GM12864 (cell line): Measurements from ENCODE around the gene RXFP4.

Experiments
- DNase-seq: peaks from one replicate; pipeline ENCODE4 v3.0.0-alpha.2; 2011; ENCODE audit warnings: low read depth
- H3K4me3 ChIP-seq: 2 replicates; pipeline ENCODE4 v1.5.1; 2011; ENCODE audit warnings: mild to moderate bottlenecking, low read depth, low read length, control low read depth
- CTCF ChIP-seq: IDR thresholded peaks from 2 replicates; pipeline ENCODE4 v1.5.1; 2011; ENCODE audit warnings: low read depth, mild to moderate bottlenecking, moderate library complexity, low read length, control low read depth, inconsistent platforms; ENCODE audit errors: missing control alignments

The RXFP4 gene

GRCh38 chr1:155899683-155900082, 41.8 kb upstream of the RXFP4 start:
- no peak for TF ChIP-seq CTCF
- no peak overlapping the region for H3K4me3 ChIP-seq
- DNase-seq = no peak

- TF ChIP-seq CTCF = no peak
- DNase-seq = no peak
These were observed 41.3 kb upstream of the RXFP4 start for GRCh38 chr1:155900161-155900560.

GRCh38 chr1:155904261-155904660, 37.2 kb upstream of the RXFP4 start:
- no peak for DNase-seq
- TF ChIP-seq CTCF = no peak
- no peak overlapping the region for H3K4me3 ChIP-seq

More at GRCh38 chr1:155900161-155900560, 41.3 kb upstream of the RXFP4 start:
- H3K4me3 ChIP-seq = no peak overlapping the region

- no peak for DNase-seq
- no peak for TF ChIP-seq CTCF
- no peak overlapping the region for H3K4me3 ChIP-seq
These were observed 31.5 kb upstream of the RXFP4 start for GRCh38 chr1:155909894-155910293.

GRCh38 chr1:155910621-155911121, 30.8 kb upstream of the RXFP4 start:
- no peak for DNase-seq

GRCh38 chr1:155911156-155912055, 30.0 kb upstream of the RXFP4 start, which contains the start of gene RIT1:
TSS of gene RIT1 (minus strand) at chr1:155911349. CDS start at chr1:155910761, 588 bp downstream.
- TF ChIP-seq CTCF = no peak
- peak within 1 kb of the TSS; percentile 74 for H3K4me3 ChIP-seq
- DNase-seq = peak; percentile 43

More at GRCh38 chr1:155910621-155911121, 30.8 kb upstream of the RXFP4 start:
- TF ChIP-seq CTCF = peak; percentile 17
- H3K4me3 ChIP-seq = peak overlapping the region; percentile 74
